ENCODE measurements around the gene MEIS1. TPM values are rescaled to one million over a fixed set of nuclear protein-coding genes. Genes with fewer than 3 reads are reported as not detected.

MEIS1 gene
- total and polyA plus RNA-seq, 11 donors: 12.9 to 55.7 (median 41.8) TPM

DNA sequence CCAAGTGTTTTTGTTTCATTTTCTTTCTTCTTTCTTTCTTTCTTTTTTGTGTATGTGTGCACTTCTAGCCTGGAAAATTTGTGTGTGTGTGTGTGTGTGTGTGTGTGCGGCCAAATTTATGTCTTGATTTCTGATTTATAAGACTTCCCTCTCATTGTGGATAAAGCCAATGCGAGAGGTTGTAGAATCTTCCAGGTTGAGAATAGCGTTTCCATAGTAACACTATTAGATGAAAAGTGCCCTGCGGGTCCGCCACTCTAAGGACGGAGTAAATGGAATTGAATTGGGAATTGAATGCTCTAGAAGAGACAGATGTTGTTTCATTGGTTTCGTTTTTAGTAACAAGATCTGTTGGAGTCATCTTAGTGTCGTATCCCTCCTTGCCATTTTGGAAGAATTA lies 81.6 kb downstream of the MEIS1 start:
- TF ChIP-seq POLR2A (IDR thresholded peaks at IDR 0.05): no peak
- TF ChIP-seq, protein P1, sequence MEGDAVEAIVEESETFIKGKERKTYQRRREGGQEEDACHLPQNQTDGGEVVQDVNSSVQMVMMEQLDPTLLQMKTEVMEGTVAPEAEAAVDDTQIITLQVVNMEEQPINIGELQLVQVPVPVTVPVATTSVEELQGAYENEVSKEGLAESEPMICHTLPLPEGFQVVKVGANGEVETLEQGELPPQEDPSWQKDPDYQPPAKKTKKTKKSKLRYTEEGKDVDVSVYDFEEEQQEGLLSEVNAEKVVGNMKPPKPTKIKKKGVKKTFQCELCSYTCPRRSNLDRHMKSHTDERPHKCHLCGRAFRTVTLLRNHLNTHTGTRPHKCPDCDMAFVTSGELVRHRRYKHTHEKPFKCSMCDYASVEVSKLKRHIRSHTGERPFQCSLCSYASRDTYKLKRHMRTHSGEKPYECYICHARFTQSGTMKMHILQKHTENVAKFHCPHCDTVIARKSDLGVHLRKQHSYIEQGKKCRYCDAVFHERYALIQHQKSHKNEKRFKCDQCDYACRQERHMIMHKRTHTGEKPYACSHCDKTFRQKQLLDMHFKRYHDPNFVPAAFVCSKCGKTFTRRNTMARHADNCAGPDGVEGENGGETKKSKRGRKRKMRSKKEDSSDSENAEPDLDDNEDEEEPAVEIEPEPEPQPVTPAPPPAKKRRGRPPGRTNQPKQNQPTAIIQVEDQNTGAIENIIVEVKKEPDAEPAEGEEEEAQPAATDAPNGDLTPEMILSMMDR (IDR thresholded peaks at IDR 0.05): no peak
- H3K4me3 ChIP-seq: no peak overlapping the region
- H3K9me3 ChIP-seq: no peaks in the 10 kb centered on the region
- ATAC-seq (no peak), DNase-seq (no peak)
- no peaks in the 10 kb centered on the region for H3K27me3 ChIP-seq
- H3K36me3 ChIP-seq: peaks cover 0 to 4% (median 0%) of the 10 kb centered on the region in 9 donors
- H3K27ac ChIP-seq: no peak overlapping the region
- WGBS, 4 donors: 92 to 95% (median 94%) methylated on average over 8 of the region's 8 CpGs
- peaks cover 0 to 10% (median 0%) of the 10 kb centered on the region in 12 donors for H3K4me1 ChIP-seq
- intact Hi-C loops (cut with DNase I): no loop called here

- Histone ChIP-seq H3K27ac (no peak overlapping the region), H3K4me3 (no peak overlapping the region), H3K36me3 (peaks cover 0 to 4% (median 0%) of the 10 kb centered on the region in 9 donors), H3K27me3 (no peaks in the 10 kb centered on the region), H3K9me3 (no peaks in the 10 kb centered on the region), H3K4me1 (peaks cover 0 to 10% (median 0%) of the 10 kb centered on the region in 12 donors)
- DNase-seq (no peak), ATAC-seq (no peak)
- intact Hi-C loops (cut with DNase I): no loop called here
- 90 to 95% (median 94%) methylated on average over 4 of the region's 4 CpGs for WGBS, 4 donors
- no peak for TF ChIP-seq POLR2A (IDR thresholded peaks at IDR 0.05)
- TF ChIP-seq, protein P1 (IDR thresholded peaks at IDR 0.05): no peak
Observed at GRCh38 chr2:66517772-66518171, 82.8 kb downstream of the MEIS1 start.

- Histone ChIP-seq H3K27me3 (no peaks in the 10 kb centered on the region), H3K9me3 (no peaks in the 10 kb centered on the region), H3K27ac (no peak overlapping the region), H3K4me3 (no peak overlapping the region), H3K4me1 (peaks cover 0 to 10% (median 0%) of the 10 kb centered on the region in 12 donors), H3K36me3 (no peaks in the 10 kb centered on the region)
- TF ChIP-seq, protein P1 (IDR thresholded peaks at IDR 0.05): no peak
- no peak for TF ChIP-seq POLR2A (IDR thresholded peaks at IDR 0.05)
- intact Hi-C loops (cut with DNase I): no loop called here
- DNase-seq: no peak
- ATAC-seq: no peak
- WGBS, 4 donors: 84 to 94% (median 90%) methylated on average over 6 of the region's 6 CpGs
Observed at GRCh38 chr2:66519264-66519843, 84.4 kb downstream of the MEIS1 start.

- WGBS, 4 donors: 88 to 92% (median 90%) methylated on average over 7 of the region's 7 CpGs
- no peaks in the 10 kb centered on the region for H3K27me3 ChIP-seq
- peaks cover 0 to 17% (median 1%) of the 10 kb centered on the region in 12 donors for H3K4me1 ChIP-seq
- DNase-seq: no peak
- ATAC-seq: no peak
- no peak overlapping the region for H3K4me3 ChIP-seq
- no peak for TF ChIP-seq POLR2A (IDR thresholded peaks at IDR 0.05)
- TF ChIP-seq, protein P1 (IDR thresholded peaks at IDR 0.05): no peak
- H3K27ac ChIP-seq: no peak overlapping the region
- no peaks in the 10 kb centered on the region for H3K9me3 ChIP-seq
- intact Hi-C loops (cut with DNase I): no loop called here
- no peaks in the 10 kb centered on the region for H3K36me3 ChIP-seq
Observed at GRCh38 chr2:66521291-66521922, 86.5 kb downstream of the MEIS1 start.
